Chondrocyte (in vitro differentiated cells): ENCODE data around the gene PAK2. TPM values are rescaled to one million over a fixed set of nuclear protein-coding genes. Genes with fewer than 3 reads are reported as not detected.

Experiments
- DNase-seq: peaks from one replicate; pipeline ENCODE4 v3.0.0; 2021; ENCODE audit warnings: mixed read lengths, low spot score
- H3K27ac Mint-ChIP-seq: one replicate; pipeline ENCODE4 v1.8.0; 2021; ENCODE audit warnings: mild to moderate bottlenecking, moderate library complexity, mixed read lengths; ENCODE audit not compliant: unreplicated experiment
- H3K27me3 Mint-ChIP-seq: 2 replicates; pipeline ENCODE4 v1.8.0; 2021; ENCODE audit warnings: low read depth, mixed read lengths
- H3K36me3 Mint-ChIP-seq: 2 replicates; pipeline ENCODE4 v1.8.0; 2021; ENCODE audit warnings: low read depth, mixed read lengths
- H3K4me1 Mint-ChIP-seq: 2 replicates; pipeline ENCODE4 v1.8.0; 2021; ENCODE audit warnings: low read depth, mild to moderate bottlenecking, mixed read lengths
- H3K4me3 Mint-ChIP-seq: one replicate; pipeline ENCODE4 v1.8.0; 2021; ENCODE audit warnings: mild to moderate bottlenecking, moderate library complexity, mixed read lengths; ENCODE audit not compliant: unreplicated experiment
- H3K9me3 Mint-ChIP-seq: 2 replicates; pipeline ENCODE4 v1.8.0; 2021; ENCODE audit warnings: low read depth, mixed read lengths
- CTCF ChIP-seq: fragments of 200-600 bp; sonication (generic); IDR thresholded peaks from 2 replicates; pipeline ENCODE4 v1.5.0; 2021; ENCODE audit warnings: antibody characterized with exemption, mild to moderate bottlenecking, moderate library complexity
- total RNA-seq: library from RNA; stranded (reverse); gene quantifications from 3 replicates; pipeline ENCODE4 v1.2.1, GENCODE V29; 2021

The PAK2 gene
- total RNA-seq, 1 donor from 2014 or later = 90.3 TPM

GRCh38 chr3:196782511-196782910, 42.9 kb downstream of the PAK2 start:
- Mint-ChIP-seq H3K36me3 (peaks cover 14% of the 10 kb centered on the region), H3K27ac (no peak overlapping the region), H3K4me1 (peaks cover 28% of the 10 kb centered on the region), H3K9me3 (no peaks in the 10 kb centered on the region), H3K4me3 (no peak overlapping the region), H3K27me3 (no peaks in the 10 kb centered on the region)
- TF ChIP-seq CTCF = no peak
- DNase-seq = no peak

GRCh38 chr3:196788528-196788927, 48.9 kb downstream of the PAK2 start:
- no peak overlapping the region for H3K4me3 Mint-ChIP-seq
- no peaks in the 10 kb centered on the region for H3K27me3 Mint-ChIP-seq
- H3K27ac Mint-ChIP-seq = peak overlapping the region; percentile 55
- no peak for TF ChIP-seq CTCF
- DNase-seq = no peak
- H3K9me3 Mint-ChIP-seq = no peaks in the 10 kb centered on the region
- peaks cover 29% of the 10 kb centered on the region for H3K4me1 Mint-ChIP-seq
- H3K36me3 Mint-ChIP-seq = peaks cover 10% of the 10 kb centered on the region

- TF ChIP-seq CTCF = no peak
- no peaks in the 10 kb centered on the region for H3K9me3 Mint-ChIP-seq
- H3K27me3 Mint-ChIP-seq = no peaks in the 10 kb centered on the region
- H3K4me1 Mint-ChIP-seq = peaks cover 31% of the 10 kb centered on the region
- no peak overlapping the region for H3K27ac Mint-ChIP-seq
- no peak for DNase-seq
- H3K36me3 Mint-ChIP-seq = peaks cover 10% of the 10 kb centered on the region
- H3K4me3 Mint-ChIP-seq = no peak overlapping the region
Observed at GRCh38 chr3:196789885-196790359, 50.3 kb downstream of the PAK2 start.

- H3K4me3 Mint-ChIP-seq = no peak overlapping the region
- H3K27me3 Mint-ChIP-seq = no peaks in the 10 kb centered on the region
- no peak for TF ChIP-seq CTCF
- H3K4me1 Mint-ChIP-seq = peaks cover 31% of the 10 kb centered on the region
- no peak overlapping the region for H3K27ac Mint-ChIP-seq
- H3K36me3 Mint-ChIP-seq = peaks cover 6% of the 10 kb centered on the region
- no peak for DNase-seq
- H3K9me3 Mint-ChIP-seq = no peaks in the 10 kb centered on the region
Observed at GRCh38 chr3:196790636-196791035, 51.0 kb downstream of the PAK2 start.

- Mint-ChIP-seq H3K4me3 (no peak overlapping the region), H3K9me3 (no peaks in the 10 kb centered on the region), H3K27me3 (no peaks in the 10 kb centered on the region), H3K4me1 (peaks cover 31% of the 10 kb centered on the region), H3K36me3 (peaks cover 5% of the 10 kb centered on the region), H3K27ac (peak overlapping the region; percentile 91)
- no peak for DNase-seq
- no peak for TF ChIP-seq CTCF
Observed at GRCh38 chr3:196792771-196793170, 53.1 kb downstream of the PAK2 start.
